ENCODE measurements around the gene PTPRN2. TPM values are rescaled to one million over a fixed set of nuclear protein-coding genes. Genes with fewer than 3 reads are reported as not detected.

The PTPRN2 gene
- polyA plus RNA-seq, 1 of the 3 experiments (the other 2 are of a cell fraction) = 4.0 TPM

- no peak for TF ChIP-seq MAX (IDR thresholded peaks at IDR 0.05; ENCODE audit: low read depth)
- no peak for TF ChIP-seq USF2 (IDR thresholded peaks at IDR 0.05; ENCODE audit: borderline replicate concordance, low read depth, low read length)
- no peak for TF ChIP-seq CTCF (IDR thresholded peaks at IDR 0.05)
- TF ChIP-seq CHD2 (IDR thresholded peaks at IDR 0.05; ENCODE audit: low read length, partially characterized antibody) = no peak
- no peak for TF ChIP-seq SIN3A (IDR thresholded peaks at IDR 0.05; ENCODE audit: borderline replicate concordance, low read depth, low read length)
- TF ChIP-seq JUND (IDR thresholded peaks at IDR 0.05) = no peak
- no peak for TF ChIP-seq RCOR1 (IDR thresholded peaks at IDR 0.05; ENCODE audit: low read length)
- TF ChIP-seq RXRA (IDR thresholded peaks at IDR 0.05; ENCODE audit: borderline replicate concordance, low read depth) = no peak
These were observed 525.0 kb downstream of the PTPRN2 start (continued) for GRCh38 chr7:158062661-158063060.

- H3K79me2 ChIP-seq (ENCODE audit: insufficient read depth) = no peaks in the 10 kb centered on the region
- H3K27me3 ChIP-seq (ENCODE audit: insufficient read depth) = no peaks in the 10 kb centered on the region
- peaks cover 0 to 15% of the 10 kb centered on the region in 2 experiments; a peak in 2 of 4 replicates for H3K4me1 ChIP-seq (ENCODE audit: control insufficient read depth in 1 of 2, insufficient read depth in 2 of 2, low read depth in 1 of 2, low read length in 1 of 2)
- 50% methylated on average over 19 of the region's 24 CpGs for WGBS (ENCODE audit: low lambda C conversion rate)
- H2AFZ ChIP-seq (ENCODE audit: low read depth) = no peak overlapping the region
- no peaks in the 10 kb centered on the region for H4K20me1 ChIP-seq (ENCODE audit: insufficient read depth)
- ChIA-PET POLR2A (no interaction called here), CTCF (interaction anchor here (1.0 kb wide), 1 partner anchor 25 kb away, joined by 4 read pairs; no protein-coding TSS in a partner anchor)
- no peaks in the 10 kb centered on the region for H3K9me2 ChIP-seq
- TF ChIP-seq NFIC (IDR thresholded peaks at IDR 0.05; ENCODE audit: borderline replicate concordance) = no peak
- no peak for TF ChIP-seq RCOR1 (IDR thresholded peaks at IDR 0.05; ENCODE audit: low read length)
- TF ChIP-seq MEF2A (IDR thresholded peaks at IDR 0.05; ENCODE audit: borderline replicate concordance, low read depth) = no peak
- TF ChIP-seq TEAD4 (IDR thresholded peaks at IDR 0.05; ENCODE audit: borderline replicate concordance, insufficient read depth) = no peak
- no peak for TF ChIP-seq GABPA (IDR thresholded peaks at IDR 0.05; ENCODE audit: low read depth)
- TF ChIP-seq GATA2 (CRISPR knock-in tag; IDR thresholded peaks at IDR 0.05) = no peak
- no peak for TF ChIP-seq NRF1 (IDR thresholded peaks at IDR 0.05; ENCODE audit: low read depth, low read length)
- TF ChIP-seq USF1 (IDR thresholded peaks at IDR 0.05; ENCODE audit: borderline replicate concordance, low read depth) = no peak
- no peak for TF ChIP-seq RXRA (IDR thresholded peaks at IDR 0.05; ENCODE audit: borderline replicate concordance, low read depth)
- no peak for TF ChIP-seq IRF3 (IDR thresholded peaks at IDR 0.05; ENCODE audit: low read depth, low read length)
- no peak for TF ChIP-seq POLR2AphosphoS5 (IDR thresholded peaks at IDR 0.05; ENCODE audit: low read depth, low read length)
- TF ChIP-seq FOXJ3 (CRISPR knock-in tag; IDR thresholded peaks at IDR 0.05) = no peak
- no peak for TF ChIP-seq EZH2phosphoT487 (IDR thresholded peaks at IDR 0.05; ENCODE audit: borderline replicate concordance, low read depth)
- no peak for TF ChIP-seq CHD2 (IDR thresholded peaks at IDR 0.05; ENCODE audit: low read length, partially characterized antibody)
- TF ChIP-seq TCF12 (IDR thresholded peaks at IDR 0.05) = no peak
- no peak for TF ChIP-seq ZBTB33 (IDR thresholded peaks at IDR 0.05; ENCODE audit: borderline replicate concordance, low read depth)
- no peak for DNase-seq
- no peaks in the 10 kb centered on the region for H3K36me3 ChIP-seq (replicated peaks in 1 of 2; ENCODE audit: control insufficient read depth in 1 of 2, insufficient read depth in 2 of 2, low read length in 1 of 2)
- H3K9ac ChIP-seq = no peak overlapping the region
- H3K27ac ChIP-seq (ENCODE audit: low read depth in 2 of 2, low read length in 1 of 2) = no peak overlapping the region
- H3K4me3 ChIP-seq (ENCODE audit: low read depth in 2 of 2, low read length in 1 of 2) = no peak overlapping the region; a peak in 1 of 4 replicates
- no peaks in the 10 kb centered on the region for H3F3A ChIP-seq (replicated peaks; ENCODE audit: insufficient read depth)
- no peak overlapping the region for H3K4me2 ChIP-seq
- no peaks in the 10 kb centered on the region for H3K9me3 ChIP-seq
These were observed 525.6 kb downstream of the PTPRN2 start for GRCh38 chr7:158061884-158062656.
